ENCODE results near the gene SYT17.

The SYT17 gene

GRCh38 chr16:19301931-19302330 is 133.9 kb downstream of the SYT17 start:
- no peaks in the 10 kb centered on the region for H3K36me3 ChIP-seq (ENCODE audit: control insufficient read depth, insufficient read depth, low read length)
- no peak overlapping the region for H3K27ac ChIP-seq
- H3K4me2 ChIP-seq (ENCODE audit: low read length): no peak overlapping the region
- H3K79me2 ChIP-seq: no peaks in the 10 kb centered on the region
- H3K27me3 ChIP-seq (ENCODE audit: control insufficient read depth, insufficient read depth, low read length): no peaks in the 10 kb centered on the region
- H3K4me1 ChIP-seq: no peaks in the 10 kb centered on the region
- H2AFZ ChIP-seq: no peak overlapping the region
- no peak overlapping the region for H3K4me3 ChIP-seq (ENCODE audit: low read depth, low read length)
- H3K9me3 ChIP-seq (ENCODE audit: control insufficient read depth, low read length): no peaks in the 10 kb centered on the region
- no peak overlapping the region for H3K9ac ChIP-seq
- no peak for TF ChIP-seq CTCF (IDR thresholded peaks at IDR 0.05)

GRCh38 chr16:19304750-19305149 is 136.7 kb downstream of the SYT17 start:
- no peaks in the 10 kb centered on the region for H3K79me2 ChIP-seq
- TF ChIP-seq CTCF (IDR thresholded peaks at IDR 0.05): no peak
- H3K9ac ChIP-seq: no peak overlapping the region
- H3K27me3 ChIP-seq (ENCODE audit: control insufficient read depth, insufficient read depth, low read length): no peaks in the 10 kb centered on the region
- H3K4me2 ChIP-seq (ENCODE audit: low read length): no peak overlapping the region
- H3K4me3 ChIP-seq (ENCODE audit: low read depth, low read length): no peak overlapping the region
- no peaks in the 10 kb centered on the region for H3K4me1 ChIP-seq
- H3K36me3 ChIP-seq (ENCODE audit: control insufficient read depth, insufficient read depth, low read length): no peaks in the 10 kb centered on the region
- no peak overlapping the region for H3K27ac ChIP-seq
- H3K9me3 ChIP-seq (ENCODE audit: control insufficient read depth, low read length): no peaks in the 10 kb centered on the region
- no peak overlapping the region for H2AFZ ChIP-seq

GRCh38 chr16:19305443-19305842 is 137.4 kb downstream of the SYT17 start:
- H3K4me3 ChIP-seq (ENCODE audit: low read depth, low read length): no peak overlapping the region
- no peaks in the 10 kb centered on the region for H3K79me2 ChIP-seq
- no peaks in the 10 kb centered on the region for H3K9me3 ChIP-seq (ENCODE audit: control insufficient read depth, low read length)
- H3K27ac ChIP-seq: no peak overlapping the region
- H3K4me2 ChIP-seq (ENCODE audit: low read length): no peak overlapping the region
- no peak overlapping the region for H3K9ac ChIP-seq
- no peak for TF ChIP-seq CTCF (IDR thresholded peaks at IDR 0.05)
- H3K27me3 ChIP-seq (ENCODE audit: control insufficient read depth, insufficient read depth, low read length): no peaks in the 10 kb centered on the region
- H3K4me1 ChIP-seq: no peaks in the 10 kb centered on the region
- no peak overlapping the region for H2AFZ ChIP-seq
- no peaks in the 10 kb centered on the region for H3K36me3 ChIP-seq (ENCODE audit: control insufficient read depth, insufficient read depth, low read length)

GRCh38 chr16:19307587-19308241 is 139.7 kb downstream of the SYT17 start:
- no peaks in the 10 kb centered on the region for H3K4me1 ChIP-seq
- no peaks in the 10 kb centered on the region for H3K36me3 ChIP-seq (ENCODE audit: control insufficient read depth, insufficient read depth, low read length)
- no peak overlapping the region for H2AFZ ChIP-seq
- H3K27ac ChIP-seq: no peak overlapping the region
- TF ChIP-seq CTCF (IDR thresholded peaks at IDR 0.05): no peak
- no peaks in the 10 kb centered on the region for H3K27me3 ChIP-seq (ENCODE audit: control insufficient read depth, insufficient read depth, low read length)
- H3K79me2 ChIP-seq: no peaks in the 10 kb centered on the region
- H3K9ac ChIP-seq: no peak overlapping the region
- H3K4me2 ChIP-seq (ENCODE audit: low read length): no peak overlapping the region
- no peak overlapping the region for H3K4me3 ChIP-seq (ENCODE audit: low read depth, low read length)
- H3K9me3 ChIP-seq (ENCODE audit: control insufficient read depth, low read length): no peaks in the 10 kb centered on the region

- H3K4me3 ChIP-seq (ENCODE audit: low read depth, low read length): no peak overlapping the region
Observed at GRCh38 chr16:19308392-19308791, 140.4 kb downstream of the SYT17 start.

More at GRCh38 chr16:19308392-19308791, 140.4 kb downstream of the SYT17 start:
- H3K4me1 ChIP-seq: no peaks in the 10 kb centered on the region
- H2AFZ ChIP-seq: no peak overlapping the region
- H3K27me3 ChIP-seq (ENCODE audit: control insufficient read depth, insufficient read depth, low read length): no peaks in the 10 kb centered on the region
- no peaks in the 10 kb centered on the region for H3K79me2 ChIP-seq
- no peaks in the 10 kb centered on the region for H3K36me3 ChIP-seq (ENCODE audit: control insufficient read depth, insufficient read depth, low read length)
- TF ChIP-seq CTCF (IDR thresholded peaks at IDR 0.05): no peak
- no peaks in the 10 kb centered on the region for H3K9me3 ChIP-seq (ENCODE audit: control insufficient read depth, low read length)
- no peak overlapping the region for H3K9ac ChIP-seq
- H3K4me2 ChIP-seq (ENCODE audit: low read length): no peak overlapping the region
- H3K27ac ChIP-seq: no peak overlapping the region

Measured in parathyroid adenoma (tissue), 2 donors.